ENCODE results near the gene FANK1.
"Not testable (repeated sequence)": the region's sequence is repeated elsewhere in the genome, so short reads cannot be mapped to it uniquely, and the experiment has no call there.

- not testable (repeated sequence) for TF ChIP-seq ISL1 (CRISPR knock-in tag; IDR thresholded peaks at IDR 0.05); CREB5 (CRISPR knock-in tag; IDR thresholded peaks at IDR 0.05; ENCODE audit: low read depth); ZFP30 (CRISPR knock-in tag; IDR thresholded peaks at IDR 0.05); CSDC2 (CRISPR knock-in tag; IDR thresholded peaks at IDR 0.05); SNAI2 (CRISPR knock-in tag; IDR thresholded peaks at IDR 0.05); POU6F1 (CRISPR knock-in tag; IDR thresholded peaks at IDR 0.05; ENCODE audit: borderline replicate concordance, low read depth); ESRRG (CRISPR knock-in tag; IDR thresholded peaks at IDR 0.05); PATZ1 (CRISPR knock-in tag; IDR thresholded peaks at IDR 0.05; ENCODE audit: borderline replicate concordance); ZC3H10 (CRISPR knock-in tag; IDR thresholded peaks at IDR 0.05)
Measured at GRCh38 chr10:125907598-125907997, 11.2 kb downstream of the FANK1 start.

Data from SK-N-SH treated with all-trans-retinoic acid at 6 μM for 48 hours (cell line).